GM12878 (cell line): Measurements from ENCODE around the gene LYVE1. TPM values are rescaled to one million over a fixed set of nuclear protein-coding genes. Genes with fewer than 3 reads are reported as not detected.

Experiments
- ATAC-seq: fragments of 200-7000 bp; cut with Tn5 transposase; 3 replicates; pipeline ENCODE4 v1.9.1; 2020; ENCODE audit warnings: mild to moderate bottlenecking, moderate library complexity
- BruUV-seq: library from RNA; stranded (reverse); fragments of 400-500 nt; replicated peaks from 2 replicates; lab custom pipeline; 2021; lab: Mats Ljungman, UMichigan
- CTCF ChIA-PET: fragments of 300-600 bp; sonication (Branson Sonifier 250); formaldehyde crosslinking; extraction: SDS; loops from one replicate; lab custom pipeline; 2021; ENCODE audit warnings: inconsistent platforms; lab: Yijun Ruan, JAX
- POLR2A ChIA-PET: fragments of 350-600 bp; formaldehyde crosslinking; extraction: SDS; loops from one replicate; lab custom pipeline; 2021; ENCODE audit warnings: inconsistent platforms; lab: Charles Lee
- RAD21 ChIA-PET: fragments of 300-600 bp; sonication (Branson Sonifier 250); formaldehyde crosslinking; loops from one replicate; lab custom pipeline; 2023; ENCODE audit warnings: antibody characterized with exemption; ENCODE audit not compliant: unreplicated experiment; lab: Charles Lee
- SMC1A ChIA-PET: fragments of 300-600 bp; sonication (Branson Sonifier 250); formaldehyde crosslinking; loops from one replicate; lab custom pipeline; 2023; ENCODE audit not compliant: unreplicated experiment, uncharacterized antibody; lab: Charles Lee
- DNase-seq: peaks from one replicate; pipeline ENCODE4 v3.0.0-alpha.2; 2011; ENCODE audit warnings: low read depth, low spot score
- FAIRE-seq: peaks from 3 replicates; lab custom pipeline; 2011; peaks lifted over from hg19 to GRCh38; lab: Jason Lieb, UNC
- H2AFZ ChIP-seq: 2 replicates; pipeline ENCODE4 v1.6.0; 2011; ENCODE audit warnings: low read depth, low read length, control low read depth; ENCODE audit not compliant: control insufficient read depth
- H3K27ac ChIP-seq: 2 replicates; pipeline ENCODE4 v1.5.1; 2011; ENCODE audit warnings: control low read depth; ENCODE audit not compliant: control insufficient read depth, insufficient read depth
- H3K27me3 ChIP-seq, 2 experiments: replicated peaks in 1 of 2; 2 replicates each; pipeline versions ENCODE4 v1.6.0 to v1.6.1; 2011; ENCODE audit warnings: low read length in 1 of 2; ENCODE audit not compliant: control insufficient read depth in 2 of 2, insufficient read depth in 2 of 2
- H3K36me3 ChIP-seq, 2 experiments: 2 replicates each; pipeline ENCODE4 v1.5.1; 2011; ENCODE audit warnings: low read length in 1 of 2; ENCODE audit not compliant: control insufficient read depth in 2 of 2, insufficient read depth in 2 of 2
- H3K4me1 ChIP-seq: 2 replicates; pipeline ENCODE4 v1.6.1; 2011; ENCODE audit warnings: mild to moderate bottlenecking, low read length, moderate library complexity, mixed read lengths; ENCODE audit not compliant: control insufficient read depth, insufficient read depth
- H3K4me2 ChIP-seq: 2 replicates; pipeline ENCODE4 v1.6.0; 2011; ENCODE audit warnings: control low read depth; ENCODE audit not compliant: control insufficient read depth, insufficient read depth
- H3K4me3 ChIP-seq: fragments of 200-600 bp; sonication (generic); 2 replicates; pipeline ENCODE4 v1.5.1; 2016
- H3K79me2 ChIP-seq: 2 replicates; pipeline ENCODE4 v1.6.0; 2011; ENCODE audit warnings: low read length; ENCODE audit not compliant: control insufficient read depth, insufficient read depth
- H3K9ac ChIP-seq: 2 replicates; pipeline ENCODE4 v1.8.0; 2011; ENCODE audit warnings: low read length, control low read depth, mixed read lengths; ENCODE audit not compliant: control insufficient read depth, insufficient read depth
- H3K9me3 ChIP-seq: replicated peaks from 3 replicates; pipeline ENCODE4 v1.5.1; 2011; ENCODE audit warnings: mild to moderate bottlenecking, low read length; ENCODE audit not compliant: control insufficient read depth, insufficient read depth
- H4K20me1 ChIP-seq: 2 replicates; pipeline ENCODE4 v1.6.0; 2011; ENCODE audit not compliant: control insufficient read depth, insufficient read depth
- CBX5 ChIP-seq: sonication (generic); IDR thresholded peaks from 2 replicates; pipeline ENCODE4 v1.6.1; 2016; ENCODE audit warnings: low read depth, moderate library complexity, mild to moderate bottlenecking, inconsistent platforms
- CHD4 ChIP-seq: fragments of 200-600 bp; sonication (generic); IDR thresholded peaks from 2 replicates; pipeline ENCODE4 v1.6.1; 2016; ENCODE audit warnings: mild to moderate bottlenecking
- FOXM1 ChIP-seq: IDR thresholded peaks from 2 replicates; pipeline ENCODE4 v1.6.1; 2012; ENCODE audit warnings: low read depth, mild to moderate bottlenecking, inconsistent platforms, low read length, moderate library complexity
- HDAC2 ChIP-seq: fragments of 200-600 bp; sonication (generic); IDR thresholded peaks from 2 replicates; pipeline ENCODE4 v1.6.1; 2017
- HDGF ChIP-seq: fragments of 450-650 bp; IDR thresholded peaks from 2 replicates; pipeline ENCODE4 v1.6.1; 2016; ENCODE audit warnings: antibody characterized with exemption
- POLR2A ChIP-seq: IDR thresholded peaks from 2 replicates; pipeline ENCODE4 v1.6.1; 2011; ENCODE audit warnings: low read depth, mild to moderate bottlenecking, low read length
- RBBP5 ChIP-seq: fragments of 200-600 bp; sonication (generic); conservative IDR thresholded peaks from 2 replicates; pipeline ENCODE4 v1.6.1; 2016
- WGBS: methylation state at CpG from one replicate; pipeline ENCODE4 v1.1.6; 2016; ENCODE audit warnings: low lambda C conversion rate; ENCODE audit not compliant: insufficient replicate concordance, insufficient coverage; ENCODE audit errors: missing lambda C conversion rate; 5-methylcytosine and 5-hydroxymethylcytosine counted together
- in situ Hi-C: fragments of 300-500 bp; cut with MboI; formaldehyde crosslinking; loops from 9 replicates; pipeline ENCODE4 v1.14.3; 2018; ENCODE audit warnings: mixed read lengths
- intact Hi-C: fragments of 100-400 bp; cut with micrococcal nuclease; formaldehyde crosslinking; loops from one replicate; pipeline ENCODE4 v1.14.2; 2022; ENCODE audit not compliant: unreplicated experiment
- polyA plus RNA-seq, 11 experiments: library from polyadenylated mRNA; depleted of rRNA in 4 of 11; unstranded in 6 of 11; stranded (reverse) in 5 of 11; fragments of >200 nt; fragmentation: Nextera tagmentation in 4 of 11; fragmentation: Illumina TruSeq in 1 of 11; extraction: Ambion mirVana in 4 of 11; extraction: Trizol in 1 of 11; gene quantifications; 1 replicate in 1 of 11; 2 replicates in 10 of 11; pipeline versions ENCODE4 v1.2.1 to v1.2.3, GENCODE V29; 2011 to 2016; ENCODE audit warnings: inconsistent platforms in 2 of 11, missing spikeins in 2 of 11, low read depth in 1 of 11
- total RNA-seq, 4 experiments: library from RNA; depleted of rRNA in 3 of 4; stranded (reverse); fragments of >200 nt in 3 of 4; fragmentation: Illumina TruSeq in 1 of 4; extraction: Trizol in 1 of 4; gene quantifications; 2 replicates each; pipeline versions ENCODE4 v1.2.1 to v1.2.3, GENCODE V29; 2013 to 2021
- TF ChIP-seq, protein P1 (sequence below): fragments of 450-650 bp; IDR thresholded peaks from 2 replicates; pipeline ENCODE4 v1.6.1; 2014; ENCODE audit warnings: mild to moderate bottlenecking

The LYVE1 gene
- total and polyA plus RNA-seq, 10 of the 15 experiments (the other 5 are each of a cell fraction or from before 2014, with no cell fraction given) = 0.15 TPM; not detected in 9

- no peak for TF ChIP-seq CHD4
- no peak for TF ChIP-seq CBX5
- no peak for TF ChIP-seq HDAC2
- TF ChIP-seq HDGF = no peak
- TF ChIP-seq FOXM1 = no peak
- TF ChIP-seq, protein P1, sequence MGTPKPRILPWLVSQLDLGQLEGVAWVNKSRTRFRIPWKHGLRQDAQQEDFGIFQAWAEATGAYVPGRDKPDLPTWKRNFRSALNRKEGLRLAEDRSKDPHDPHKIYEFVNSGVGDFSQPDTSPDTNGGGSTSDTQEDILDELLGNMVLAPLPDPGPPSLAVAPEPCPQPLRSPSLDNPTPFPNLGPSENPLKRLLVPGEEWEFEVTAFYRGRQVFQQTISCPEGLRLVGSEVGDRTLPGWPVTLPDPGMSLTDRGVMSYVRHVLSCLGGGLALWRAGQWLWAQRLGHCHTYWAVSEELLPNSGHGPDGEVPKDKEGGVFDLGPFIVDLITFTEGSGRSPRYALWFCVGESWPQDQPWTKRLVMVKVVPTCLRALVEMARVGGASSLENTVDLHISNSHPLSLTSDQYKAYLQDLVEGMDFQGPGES = no peak
- TF ChIP-seq POLR2A = no peak
- no peak for TF ChIP-seq RBBP5
- Histone ChIP-seq H3K79me2 (no peaks in the 10 kb centered on the region), H3K9ac (no peak overlapping the region), H3K36me3 (no peaks in the 10 kb centered on the region), H4K20me1 (no peaks in the 10 kb centered on the region), H3K4me1 (no peaks in the 10 kb centered on the region), H2AFZ (no peak overlapping the region), H3K27me3 (no peaks in the 10 kb centered on the region), H3K27ac (no peak overlapping the region), H3K4me2 (no peak overlapping the region), H3K9me3 (no peaks in the 10 kb centered on the region), H3K4me3 (no peak overlapping the region)
- ChIA-PET RAD21 (no interaction called here), POLR2A (no interaction called here), SMC1A (interaction anchor here (1.2 to 1.4 kb wide), 2 partner anchors 71 to 98 kb away, joined by 3 to 4 read pairs; no protein-coding TSS in a partner anchor), CTCF (interaction anchor here (0.9 to 2.0 kb wide), 5 partner anchors 27 to 139 kb away, joined by 4 to 7 read pairs (median 5); partner anchors contain the start of gene RNF141)
- no peak for DNase-seq
- FAIRE-seq = no peak
- TSS peak; percentile 28 for BruUV-seq
- intact Hi-C loops (loop anchor here (5.0 kb wide), 1 partner anchor 138 kb away; no protein-coding TSS in a partner anchor), in situ Hi-C loops (no loop called here)
- no peak for ATAC-seq
- WGBS = 41% methylated on average over 2 of the region's 2 CpGs
Measured at GRCh38 chr11:10514202-10514601, 54.3 kb downstream of the LYVE1 start.
